OCI-LY1 (cell line): ENCODE measurements around the gene CNN2.

Source experiments
- EZH2 ChIP-seq: fragments of 200-600 bp; sonication (generic), shearing (Covaris generic); IDR thresholded peaks from 2 replicates; pipeline ENCODE4 v1.8.0; 2017; ENCODE audit warnings: borderline replicate concordance, mixed run types, mild to moderate bottlenecking, antibody characterized with exemption, low read length, moderate library complexity, mixed read lengths
- TF ChIP-seq, protein P1 (sequence below): fragments of 200-600 bp; sonication (generic), shearing (Covaris generic); IDR thresholded peaks from 2 replicates; pipeline ENCODE4 v1.5.1; 2017; ENCODE audit warnings: mild to moderate bottlenecking, antibody characterized with exemption, low read length, moderate library complexity, mixed read lengths

DNA sequence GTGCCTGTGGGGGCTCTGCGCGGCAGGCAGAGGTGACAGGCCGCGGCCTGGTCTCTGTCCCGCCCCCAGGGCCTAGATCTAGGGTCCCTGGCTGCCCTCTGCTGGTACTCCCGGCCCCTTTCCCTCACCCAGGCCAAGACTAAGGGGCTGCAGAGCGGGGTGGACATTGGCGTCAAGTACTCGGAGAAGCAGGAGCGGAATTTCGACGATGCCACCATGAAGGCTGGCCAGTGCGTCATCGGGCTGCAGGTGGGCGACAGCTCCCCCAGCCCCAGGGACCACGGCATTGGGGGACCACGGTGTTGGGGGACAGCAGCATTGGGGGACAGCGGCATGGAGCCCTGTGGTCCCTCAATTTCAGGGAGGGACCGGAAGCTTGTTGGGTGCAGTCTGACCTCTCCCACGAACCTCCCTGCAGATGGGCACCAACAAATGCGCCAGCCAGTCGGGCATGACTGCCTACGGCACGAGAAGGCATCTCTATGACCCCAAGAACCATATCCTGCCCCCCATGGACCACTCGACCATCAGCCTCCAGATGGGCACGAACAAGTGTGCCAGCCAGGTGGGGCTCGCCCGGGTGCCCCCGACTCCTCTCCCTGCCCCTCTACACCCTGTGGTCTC is 9.7 kb downstream of the CNN2 start:
- TF ChIP-seq, protein P1, sequence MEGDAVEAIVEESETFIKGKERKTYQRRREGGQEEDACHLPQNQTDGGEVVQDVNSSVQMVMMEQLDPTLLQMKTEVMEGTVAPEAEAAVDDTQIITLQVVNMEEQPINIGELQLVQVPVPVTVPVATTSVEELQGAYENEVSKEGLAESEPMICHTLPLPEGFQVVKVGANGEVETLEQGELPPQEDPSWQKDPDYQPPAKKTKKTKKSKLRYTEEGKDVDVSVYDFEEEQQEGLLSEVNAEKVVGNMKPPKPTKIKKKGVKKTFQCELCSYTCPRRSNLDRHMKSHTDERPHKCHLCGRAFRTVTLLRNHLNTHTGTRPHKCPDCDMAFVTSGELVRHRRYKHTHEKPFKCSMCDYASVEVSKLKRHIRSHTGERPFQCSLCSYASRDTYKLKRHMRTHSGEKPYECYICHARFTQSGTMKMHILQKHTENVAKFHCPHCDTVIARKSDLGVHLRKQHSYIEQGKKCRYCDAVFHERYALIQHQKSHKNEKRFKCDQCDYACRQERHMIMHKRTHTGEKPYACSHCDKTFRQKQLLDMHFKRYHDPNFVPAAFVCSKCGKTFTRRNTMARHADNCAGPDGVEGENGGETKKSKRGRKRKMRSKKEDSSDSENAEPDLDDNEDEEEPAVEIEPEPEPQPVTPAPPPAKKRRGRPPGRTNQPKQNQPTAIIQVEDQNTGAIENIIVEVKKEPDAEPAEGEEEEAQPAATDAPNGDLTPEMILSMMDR, result peak; percentile 35; the same call in 1 of the 2 replicates
- no peak for TF ChIP-seq EZH2
